ENCODE measurements around the gene BCKDK.

DNA sequence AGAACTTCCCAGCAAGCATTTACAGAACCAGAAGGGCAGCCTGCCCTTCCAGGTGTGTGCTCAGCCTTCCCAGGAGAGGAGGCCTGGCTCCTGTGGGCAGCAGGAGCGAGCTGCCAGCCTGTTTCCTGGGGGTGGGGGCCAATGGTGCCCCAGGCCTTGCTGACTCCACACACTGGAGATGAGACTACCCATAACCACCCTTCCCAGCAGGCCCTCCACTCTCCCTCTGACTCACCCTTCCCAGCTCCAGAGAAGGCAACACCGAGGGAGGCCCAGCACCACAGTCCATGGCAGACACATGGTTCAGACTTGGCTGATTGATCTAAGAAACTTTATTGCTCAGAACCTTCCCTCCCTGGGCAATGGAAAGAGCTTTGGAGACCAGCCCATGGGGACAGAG lies 17.6 kb upstream of the BCKDK start:
- TF ChIP-seq CTCF (IDR thresholded peaks at IDR 0.05), result no peak
- no peak for TF ChIP-seq POLR2A (IDR thresholded peaks at IDR 0.05)

Measured in breast epithelium (tissue), 3 donors.